HepG2 (cell line): ENCODE results near the gene C12orf56. TPM values are rescaled to one million over a fixed set of nuclear protein-coding genes. Genes with fewer than 3 reads are reported as not detected.

Experiments used
- AFF4 ChIP-seq: sonication (generic); formaldehyde crosslinking; IDR thresholded peaks from 2 replicates; pipeline ENCODE4 v1.4.0; 2020; ENCODE audit warnings: missing genetic modification reagents
- CSRNP2 ChIP-seq: sonication (generic); formaldehyde crosslinking; conservative IDR thresholded peaks from 2 replicates; pipeline ENCODE4 v1.8.0; 2022; ENCODE audit warnings: low read depth, missing genetic modification reagents
- MTF2 ChIP-seq: sonication (generic); formaldehyde crosslinking; IDR thresholded peaks from 2 replicates; pipeline ENCODE4 v1.5.0; 2020; ENCODE audit warnings: missing genetic modification reagents, borderline replicate concordance
- PBX2 ChIP-seq: IDR thresholded peaks from 2 replicates; pipeline ENCODE4 v1.6.1; 2016; ENCODE audit warnings: control low read depth
- PCBP1 ChIP-seq: fragments of 200-400 bp; formaldehyde crosslinking; IDR thresholded peaks from 2 replicates; pipeline ENCODE4 v1.6.1; 2017; ENCODE audit warnings: mild to moderate bottlenecking, low read depth, low read length, borderline replicate concordance
- POGK ChIP-seq: sonication (generic); formaldehyde crosslinking; conservative IDR thresholded peaks from 2 replicates; pipeline ENCODE4 v1.8.0; 2022; ENCODE audit warnings: mild to moderate bottlenecking, moderate library complexity, missing genetic modification reagents
- SMC3 ChIP-seq: IDR thresholded peaks from 2 replicates; pipeline ENCODE4 v1.6.1; 2011; ENCODE audit warnings: low read length, improper control_type of control experiment
- SOX13 ChIP-seq, 3 experiments: fragments of 450-650 bp in 1 of 3; sonication (generic) in 1 of 3; formaldehyde crosslinking in 1 of 3; IDR thresholded peaks in 2 of 3; conservative IDR thresholded peaks in 1 of 3; 2 replicates each; pipeline versions ENCODE4 v1.5.0 to v1.6.1; 2016 to 2020; ENCODE audit warnings: antibody characterized with exemption in 1 of 3, mild to moderate bottlenecking in 1 of 3, missing compliant biosample characterization in 1 of 3, missing genetic modification reagents in 1 of 3, moderate library complexity in 1 of 3
- ZBED4 ChIP-seq: sonication (generic); formaldehyde crosslinking; IDR thresholded peaks from 2 replicates; pipeline ENCODE4 v1.4.0; 2020; ENCODE audit warnings: missing genetic modification reagents, borderline replicate concordance
- ZNF382 ChIP-seq: sonication (generic); formaldehyde crosslinking; IDR thresholded peaks from 2 replicates; pipeline ENCODE4 v1.5.0; 2020; ENCODE audit warnings: missing genetic modification reagents, mild to moderate bottlenecking, borderline replicate concordance
- ZNF616 ChIP-seq: sonication (generic); formaldehyde crosslinking; IDR thresholded peaks from 2 replicates; pipeline ENCODE4 v1.5.0; 2020; ENCODE audit warnings: low read depth, mild to moderate bottlenecking, missing genetic modification reagents
- ZNF644 ChIP-seq: IDR thresholded peaks from 2 replicates; pipeline ENCODE4 v1.6.1; 2016; ENCODE audit warnings: low read depth
- ZNF761 ChIP-seq: sonication (generic); formaldehyde crosslinking; conservative IDR thresholded peaks from 2 replicates; pipeline ENCODE4 v1.4.0; 2020; ENCODE audit warnings: mild to moderate bottlenecking, missing genetic modification reagents
- polyA plus RNA-seq, 8 experiments: library from polyadenylated mRNA; depleted of rRNA in 3 of 8; stranded (reverse) in 7 of 8; unstranded in 1 of 8; fragments of >200 nt; fragmentation: Illumina TruSeq in 4 of 8; extraction: Trizol in 4 of 8; gene quantifications; 2 replicates each; pipeline versions ENCODE4 v1.2.1 to v1.2.3, GENCODE V29; 2011 to 2016; ENCODE audit warnings: low read depth in 4 of 8, missing spikeins in 1 of 8, mixed read lengths in 1 of 8; ENCODE audit not compliant: insufficient read depth in 1 of 8
- total RNA-seq, 5 experiments: library from RNA; depleted of rRNA; stranded (reverse); fragments of >200 nt; fragmentation: Illumina TruSeq; extraction: Trizol; gene quantifications; 2 replicates each; pipeline ENCODE4 v1.2.3, GENCODE V29; 2016; ENCODE audit warnings: low read depth in 1 of 5

C12orf56 gene
- total and polyA plus RNA-seq, 2 of the 13 experiments (the other 11 are each of a cell fraction or from before 2014, with no cell fraction given) = 0.07 TPM; not detected in 1

GRCh38 chr12:64222009-64222765, 168.4 kb downstream of the C12orf56 start, which contains the start of gene KICS2 (continued):
- peak; percentile 60; the same call in 1 of the 2 replicates for TF ChIP-seq ZBED4 (CRISPR knock-in tag)
- TF ChIP-seq MTF2 (CRISPR knock-in tag) = no peak
- no peak for TF ChIP-seq CSRNP2 (CRISPR knock-in tag)
- no peak for TF ChIP-seq PBX2 (CRISPR knock-in tag)
- no peak for TF ChIP-seq ZNF644 (CRISPR knock-in tag)
- TF ChIP-seq SOX13 (IDR thresholded peaks at IDR 0.05) = 0 out of 2 replicates have a peak, but pooled peaks have one; percentile 14
- peak in 1 of 2 experiments; percentile 51; a peak in 2 of 4 replicates for TF ChIP-seq SOX13 (CRISPR knock-in tag; conservative IDR thresholded peaks at IDR 0.05 in 1 of 2, IDR thresholded peaks at IDR 0.05 in 1 of 2)
- peak; percentile 60; the same call in 1 of the 2 replicates for TF ChIP-seq PCBP1
- no peak for TF ChIP-seq ZNF382 (CRISPR knock-in tag)
- TF ChIP-seq ZNF761 (CRISPR knock-in tag) = no peak
- TF ChIP-seq SMC3 = no peak
- no peak; the same call in 1 of the 2 replicates for TF ChIP-seq ZNF616 (CRISPR knock-in tag)
- peak; percentile 74; the same call in 1 of the 2 replicates for TF ChIP-seq POGK (CRISPR knock-in tag)
- 0 out of 2 replicates have a peak, but pooled peaks have one; percentile 53 for TF ChIP-seq AFF4 (CRISPR knock-in tag)
